HG03039 (cell line): ENCODE measurements around the gene NCR3LG1.

Experiments
- ATAC-seq: cut with Tn5 transposase; IDR thresholded peaks from one replicate; pipeline ENCODE4 v1.9.1; 2021; ENCODE audit warnings: mild to moderate bottlenecking, moderate library complexity; ENCODE audit not compliant: unreplicated experiment

The NCR3LG1 gene

GRCh38 chr11:17369684-17370243 is 18.2 kb downstream of the NCR3LG1 start:
- ATAC-seq, result no peak

DNA sequence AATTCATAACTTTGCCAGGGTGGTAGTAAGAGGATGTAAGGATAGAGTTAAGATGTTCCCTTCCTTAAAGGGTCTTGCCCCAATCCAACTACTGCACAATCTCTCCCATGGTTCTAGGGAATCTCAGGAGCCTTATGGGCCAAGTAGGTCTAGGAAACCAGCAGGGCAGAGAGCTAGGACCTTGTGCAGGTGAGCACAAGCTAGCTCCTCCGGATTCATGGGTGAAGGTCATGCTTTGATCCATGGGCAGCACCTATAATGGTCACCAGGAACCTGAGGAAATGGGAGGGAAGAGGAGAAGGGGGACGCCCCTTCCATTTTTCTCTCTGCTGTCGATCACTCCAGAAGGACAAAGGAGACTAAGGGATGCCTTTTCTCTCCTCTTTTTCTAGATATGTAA is 20.0 kb downstream of the NCR3LG1 start:
- ATAC-seq, result no peak

GRCh38 chr11:17375547-17375946 is 23.9 kb downstream of the NCR3LG1 start:
- ATAC-seq, result no peak

DNA sequence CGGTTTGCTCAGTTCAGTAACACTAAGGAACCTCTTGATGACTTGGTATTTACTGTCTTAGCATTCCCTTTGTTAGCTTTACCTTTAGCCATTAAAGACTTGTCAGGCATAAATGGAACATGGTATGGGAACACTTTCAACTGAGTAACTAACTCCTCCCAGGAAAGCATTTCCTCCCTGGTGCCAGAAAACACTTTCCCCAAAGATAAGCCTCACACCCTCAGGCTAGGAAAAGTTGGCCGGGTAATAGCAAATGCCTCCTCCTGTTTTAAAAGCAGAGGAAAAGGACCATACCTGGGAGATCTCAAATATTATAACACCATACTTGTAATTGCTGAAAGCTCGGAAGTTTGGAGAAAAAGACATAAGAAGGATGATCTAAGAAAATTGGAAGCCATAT is 24.9 kb downstream of the NCR3LG1 start:
- no peak for ATAC-seq

GRCh38 chr11:17378655-17379054 is 27.1 kb downstream of the NCR3LG1 start:
- ATAC-seq, result no peak

DNA sequence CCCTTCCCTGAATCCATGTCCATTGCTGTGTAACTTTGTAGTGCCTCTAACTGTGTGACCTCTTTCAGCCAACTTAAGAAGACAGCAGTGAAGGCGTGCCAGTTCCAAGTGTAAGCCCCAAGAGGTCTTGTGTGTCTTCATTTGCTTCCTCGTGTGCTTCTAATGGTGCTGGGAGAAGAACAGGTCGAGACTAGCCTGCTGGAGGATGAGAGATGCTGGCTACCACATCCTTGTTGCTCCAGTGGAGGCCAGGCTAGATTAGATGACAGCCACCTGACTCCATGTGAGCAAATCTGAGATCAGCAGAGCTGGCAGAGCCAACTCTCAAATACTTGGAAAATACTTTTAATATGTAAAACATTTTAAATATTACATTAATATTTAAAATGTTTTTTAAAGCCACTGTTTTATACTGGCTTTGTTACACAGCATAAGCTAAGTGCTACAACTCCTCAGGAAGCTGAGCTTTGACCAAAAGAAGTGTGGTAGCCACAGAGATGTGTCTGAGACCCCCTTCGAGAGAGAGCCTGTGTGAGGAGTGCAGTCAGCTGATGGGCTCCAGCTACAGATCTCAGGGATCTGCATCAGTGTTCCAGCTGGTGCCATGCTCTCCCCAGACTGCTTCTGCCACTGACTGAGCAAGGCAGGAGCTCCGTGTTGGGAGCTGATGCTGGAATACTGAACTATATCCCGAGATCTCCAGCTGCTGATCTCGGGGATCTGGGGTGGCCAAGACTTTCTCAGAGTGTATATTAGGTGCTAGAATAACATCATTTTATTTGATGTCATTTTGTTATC is 28.0 kb downstream of the NCR3LG1 start:
- ATAC-seq, result no peak

- ATAC-seq, result no peak
Observed at GRCh38 chr11:17381156-17381555, 29.6 kb downstream of the NCR3LG1 start.

GRCh38 chr11:17382046-17382728 is 30.6 kb downstream of the NCR3LG1 start:
- ATAC-seq, result no peak

GRCh38 chr11:17383461-17383860 is 31.9 kb downstream of the NCR3LG1 start:
- no peak for ATAC-seq

DNA sequence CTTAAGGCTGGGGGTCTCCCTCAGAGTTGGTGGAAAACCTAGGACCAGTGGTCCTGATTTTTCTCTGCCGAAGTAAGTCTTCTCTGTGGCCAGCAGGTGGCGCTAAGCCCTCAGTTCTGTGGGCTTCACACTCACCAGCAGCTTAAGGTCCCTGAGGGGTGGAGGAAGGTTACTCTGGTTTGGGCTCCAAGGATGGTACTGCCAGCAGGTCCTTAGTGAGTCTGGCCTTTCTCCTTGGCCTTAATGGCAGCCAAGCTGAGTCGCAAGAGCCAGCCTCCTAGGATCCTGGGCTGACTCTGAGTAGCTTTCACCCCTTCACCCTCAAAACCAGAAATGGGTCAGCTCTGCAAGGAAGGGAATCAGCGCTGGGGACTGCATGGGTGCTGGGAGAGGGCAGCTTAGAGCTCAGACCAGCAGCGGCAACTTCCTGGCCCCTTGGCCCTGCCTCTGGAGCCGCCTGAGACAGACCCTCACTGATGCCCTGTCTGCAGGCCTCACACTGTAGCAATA is 32.5 kb downstream of the NCR3LG1 start:
- no peak for ATAC-seq

DNA sequence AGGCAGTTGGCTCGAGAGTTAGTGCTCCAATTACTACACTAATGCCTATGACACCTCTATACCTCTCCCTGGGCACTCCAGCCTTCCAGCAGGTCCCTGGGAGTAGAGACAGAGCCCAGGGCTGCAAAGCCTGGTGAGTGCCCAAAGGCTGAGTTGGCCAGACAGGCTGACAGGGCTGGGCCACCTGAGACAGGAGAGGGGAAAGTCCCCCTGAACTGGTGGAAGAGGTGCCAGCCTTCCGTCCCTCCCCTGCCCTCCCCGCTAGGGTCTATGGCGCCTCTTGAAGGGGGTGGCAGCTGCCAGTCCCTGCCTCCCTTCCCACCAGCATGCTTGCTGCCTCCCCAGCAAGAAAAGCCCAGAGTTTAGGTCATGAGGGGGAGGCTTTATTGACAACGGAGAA is 33.9 kb downstream of the NCR3LG1 start:
- no peak for ATAC-seq

- no peak for ATAC-seq
Observed at GRCh38 chr11:17385926-17386325, 34.3 kb downstream of the NCR3LG1 start.

DNA sequence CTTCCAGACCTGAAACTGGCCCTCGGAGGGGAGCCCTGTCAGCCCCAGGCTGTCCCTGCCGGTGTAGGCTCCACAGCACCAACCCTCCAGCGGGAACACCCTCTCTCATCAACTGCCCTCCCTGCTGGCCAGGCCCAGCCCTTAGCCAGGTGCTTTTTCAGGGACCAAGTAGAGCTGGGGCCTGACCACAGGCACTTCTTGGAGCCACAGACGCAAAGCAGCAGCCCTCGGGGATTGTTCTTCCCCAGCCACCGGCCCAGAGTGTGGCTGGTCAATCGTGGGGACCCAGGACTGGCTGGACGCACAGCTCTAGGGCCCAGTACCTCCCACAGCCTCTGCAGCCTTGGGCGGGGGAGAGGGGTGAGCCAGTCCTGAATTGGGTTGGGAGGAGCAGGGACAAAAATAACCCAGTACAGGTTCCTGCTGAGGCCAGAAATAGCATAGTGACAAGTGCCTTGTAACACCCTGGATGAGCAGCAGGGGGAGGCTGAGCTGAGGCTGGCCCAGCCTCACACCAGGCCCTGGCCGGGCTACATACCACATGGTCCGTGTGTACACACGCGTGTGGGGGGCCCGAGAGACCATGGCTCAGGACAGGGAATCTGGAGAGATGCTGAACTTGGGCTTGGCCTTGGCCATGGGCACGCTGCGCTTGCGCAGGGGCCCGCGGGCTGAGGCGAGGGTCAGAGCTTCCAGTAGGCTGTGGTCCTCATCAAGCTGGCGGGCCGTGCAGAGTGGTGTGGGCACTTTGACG is 34.9 kb downstream of the NCR3LG1 start:
- ATAC-seq, result peak; percentile 53

- ATAC-seq, result no peak
Observed at GRCh38 chr11:17387254-17387653, 35.7 kb downstream of the NCR3LG1 start.

- ATAC-seq, result no peak
Observed at GRCh38 chr11:17387811-17388210, 36.2 kb downstream of the NCR3LG1 start.

DNA sequence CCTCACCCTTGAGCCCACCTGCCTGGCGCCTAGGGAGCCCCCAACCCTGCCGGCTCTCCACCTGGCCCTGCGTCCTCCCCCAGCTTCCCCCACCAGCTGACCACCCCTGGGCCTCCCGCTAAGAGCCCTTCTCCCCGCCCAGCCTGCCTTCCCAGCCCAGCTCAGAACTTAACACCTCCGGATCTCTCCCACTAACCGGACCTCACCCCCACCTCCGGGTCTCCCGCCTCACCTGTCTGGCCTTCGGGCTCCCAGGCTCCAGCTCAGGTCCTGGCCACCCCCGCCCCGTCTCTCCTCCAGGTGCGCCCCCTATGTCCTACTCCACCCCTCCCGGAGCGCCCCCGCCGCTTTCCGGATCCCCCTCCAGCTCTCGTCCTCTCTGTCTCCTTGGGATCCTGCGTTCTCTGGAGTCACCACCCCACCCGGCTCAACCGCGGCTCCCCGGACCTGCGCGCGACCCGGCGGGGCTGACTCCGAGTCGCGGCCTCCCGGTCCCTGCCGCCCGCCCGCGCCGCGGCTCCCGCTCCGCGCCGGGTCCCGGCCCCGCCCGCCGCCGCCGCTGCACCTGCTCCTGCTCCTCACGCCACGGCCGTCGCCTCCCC is 37.1 kb downstream of the NCR3LG1 start, which contains the start of gene KCNJ11:
KCNJ11 (minus strand) TSS at position 51 of the 602 bp plus-strand sequence. CDS start 568 bp downstream, outside the sequence.
- peak; percentile 35 for ATAC-seq

DNA sequence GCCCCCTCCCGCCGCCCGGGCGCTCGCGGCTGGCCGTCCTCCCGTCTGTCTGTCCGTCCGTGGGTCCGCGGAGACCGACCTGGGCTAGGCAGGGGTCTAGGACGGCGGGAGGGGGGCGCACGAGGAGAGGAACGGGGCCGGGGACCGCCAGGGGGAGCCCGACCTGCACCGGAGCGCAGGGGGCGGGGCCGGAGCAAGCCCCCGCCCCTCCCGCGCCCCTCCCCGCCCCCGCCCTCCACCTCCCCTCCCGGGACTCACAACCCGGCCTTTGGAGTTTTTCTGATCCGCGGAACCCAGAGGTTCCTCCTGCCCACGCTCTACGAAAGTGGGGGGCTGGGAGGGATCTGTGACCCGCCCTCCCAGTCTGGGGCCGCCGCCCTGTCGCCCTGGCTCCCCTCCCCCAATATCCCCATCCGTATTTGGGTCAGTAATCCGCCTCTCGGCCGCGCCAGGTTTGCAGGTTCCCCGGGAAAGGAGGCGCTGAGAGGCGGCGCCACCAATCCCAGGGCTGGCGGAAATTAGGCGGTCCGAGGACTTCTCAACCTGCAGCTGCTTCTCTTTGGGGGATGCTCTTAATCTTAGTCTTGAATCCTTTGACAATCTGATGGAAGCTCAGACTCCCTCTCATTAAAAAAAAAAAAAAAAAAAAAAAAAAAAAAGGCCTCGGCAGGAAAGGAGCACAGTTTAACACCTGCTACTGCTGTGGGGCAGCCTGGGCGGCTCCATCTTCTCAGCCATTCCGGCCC is 37.8 kb downstream of the NCR3LG1 start:
- peak; percentile 55 for ATAC-seq

DNA sequence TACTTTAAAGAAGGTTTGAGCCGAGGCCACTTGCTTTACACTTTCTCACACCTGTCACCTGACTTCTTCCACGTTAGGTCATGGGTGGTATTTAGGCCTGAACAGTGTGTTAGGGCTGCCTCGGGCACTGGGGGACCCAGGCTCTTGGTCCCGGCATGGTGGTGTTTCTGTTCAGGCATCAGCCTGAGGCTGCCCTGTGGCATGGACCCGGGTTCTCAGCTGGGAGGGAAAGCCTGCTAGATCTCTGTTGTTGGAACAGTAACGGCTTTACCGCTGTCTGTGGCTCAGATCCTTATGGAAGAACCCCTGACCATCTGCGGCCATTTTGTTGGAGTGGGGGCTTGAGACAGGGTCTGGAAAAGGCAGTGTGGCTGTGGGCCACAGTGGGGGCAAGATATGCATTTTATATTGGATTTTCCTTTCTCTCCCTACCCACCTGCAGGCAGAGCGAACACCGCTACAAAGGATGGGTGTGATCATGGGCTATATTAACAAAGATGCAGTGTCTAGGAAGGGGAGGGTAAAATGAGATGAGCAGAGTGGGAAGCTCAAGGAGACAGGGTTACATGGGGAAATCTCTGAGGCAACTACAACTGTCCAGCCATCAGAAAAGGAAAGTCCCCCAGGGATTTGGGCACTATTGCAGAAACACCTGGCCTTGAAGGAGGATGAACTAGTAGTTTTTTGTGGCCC is 38.5 kb downstream of the NCR3LG1 start:
- ATAC-seq, result no peak
